SU-DHL-6 (cell line): ENCODE results near the gene LOXL1.

ENCODE experiments used
- H2AFZ ChIP-seq: fragments of 200-600 bp; sonication (generic); 2 replicates; pipeline ENCODE4 v1.6.1; 2014; ENCODE audit warnings: low read depth, mild to moderate bottlenecking, moderate library complexity, mixed read lengths, antibody characterized with exemption, low read length; ENCODE audit not compliant: severe bottlenecking
- H3F3A ChIP-seq: fragments of 200-600 bp; shearing (Covaris generic); 2 replicates; pipeline ENCODE4 v1.6.0; 2016; ENCODE audit warnings: antibody characterized with exemption, mild to moderate bottlenecking; ENCODE audit not compliant: insufficient read depth
- H3K27ac ChIP-seq: fragments of 200-600 bp; sonication (generic); 2 replicates; pipeline ENCODE4 v1.5.1; 2016; ENCODE audit warnings: low read depth, mild to moderate bottlenecking, low read length, moderate library complexity, mixed read lengths
- H3K27me3 ChIP-seq: fragments of 200-600 bp; sonication (generic), shearing (Covaris generic); 2 replicates; pipeline ENCODE4 v1.6.0; 2014; ENCODE audit warnings: mild to moderate bottlenecking, low read length
- H3K36me3 ChIP-seq: fragments of 200-600 bp; sonication (generic); 2 replicates; pipeline ENCODE4 v1.6.1; 2014; ENCODE audit warnings: mild to moderate bottlenecking, low read length, mixed read lengths
- H3K4me2 ChIP-seq: fragments of 300-600, 200-600 bp; shearing (Covaris generic), sonication (generic); 2 replicates; pipeline ENCODE4 v1.6.0; 2014; ENCODE audit warnings: low read length, low read depth, mild to moderate bottlenecking; ENCODE audit not compliant: poor library complexity, severe bottlenecking
- H3K4me3 ChIP-seq: fragments of 200-600 bp; sonication (generic); 2 replicates; pipeline ENCODE4 v1.5.1; 2014; ENCODE audit warnings: antibody characterized with exemption, low read length, mild to moderate bottlenecking, mixed read lengths; ENCODE audit not compliant: insufficient read depth, poor library complexity, severe bottlenecking
- H3K79me2 ChIP-seq: fragments of 200-600 bp; sonication (generic); 2 replicates; pipeline ENCODE4 v1.6.1; 2014; ENCODE audit warnings: mild to moderate bottlenecking, low read length, moderate library complexity; ENCODE audit not compliant: insufficient read depth
- H3K9ac ChIP-seq: fragments of 200-600 bp; sonication (generic); 2 replicates; pipeline ENCODE4 v1.7.0; 2014; ENCODE audit warnings: mild to moderate bottlenecking, low read length
- H3K9me2 ChIP-seq: fragments of 200-600 bp; sonication (generic); replicated peaks from 2 replicates; pipeline ENCODE4 v1.6.1; 2014; ENCODE audit warnings: low read length; ENCODE audit not compliant: insufficient read depth
- H3K9me3 ChIP-seq: fragments of 200-600 bp; sonication (generic); 2 replicates; pipeline ENCODE4 v1.6.1; 2014; ENCODE audit warnings: low read length, mixed read lengths; ENCODE audit not compliant: insufficient read depth
- H4K20me1 ChIP-seq: fragments of 200-600 bp; sonication (generic); 2 replicates; pipeline ENCODE4 v1.6.1; 2014; ENCODE audit warnings: low read depth, mild to moderate bottlenecking, antibody characterized with exemption, low read length, moderate library complexity, mixed read lengths
- EZH2phosphoT487 ChIP-seq: fragments of 200-600 bp; sonication (generic), shearing (Covaris generic); conservative IDR thresholded peaks from 2 replicates; pipeline ENCODE4 v1.6.1; 2018; ENCODE audit warnings: mild to moderate bottlenecking, antibody characterized with exemption, low read length, moderate library complexity, mixed read lengths
- TF ChIP-seq, protein P1 (sequence below): fragments of 200-600 bp; sonication (generic); IDR thresholded peaks from one replicate; pipeline ENCODE4 v1.5.1; 2017; ENCODE audit warnings: antibody characterized with exemption, mild to moderate bottlenecking, low read length, moderate library complexity; ENCODE audit not compliant: insufficient read depth, poor library complexity, severe bottlenecking

LOXL1 gene

GRCh38 chr15:73986776-73987056 lies 60.5 kb downstream of the LOXL1 start:
- H3K27me3 ChIP-seq: no peaks in the 10 kb centered on the region
- no peaks in the 10 kb centered on the region for H3F3A ChIP-seq
- no peak overlapping the region for H3K9ac ChIP-seq
- H3K27ac ChIP-seq: no peak overlapping the region
- H3K9me3 ChIP-seq: no peaks in the 10 kb centered on the region
- H3K9me2 ChIP-seq: no peaks in the 10 kb centered on the region
- H3K4me2 ChIP-seq: no peak overlapping the region
- H3K4me3 ChIP-seq: no peak overlapping the region
- H3K36me3 ChIP-seq: no peaks in the 10 kb centered on the region
- H4K20me1 ChIP-seq: no peaks in the 10 kb centered on the region
- TF ChIP-seq, protein P1, sequence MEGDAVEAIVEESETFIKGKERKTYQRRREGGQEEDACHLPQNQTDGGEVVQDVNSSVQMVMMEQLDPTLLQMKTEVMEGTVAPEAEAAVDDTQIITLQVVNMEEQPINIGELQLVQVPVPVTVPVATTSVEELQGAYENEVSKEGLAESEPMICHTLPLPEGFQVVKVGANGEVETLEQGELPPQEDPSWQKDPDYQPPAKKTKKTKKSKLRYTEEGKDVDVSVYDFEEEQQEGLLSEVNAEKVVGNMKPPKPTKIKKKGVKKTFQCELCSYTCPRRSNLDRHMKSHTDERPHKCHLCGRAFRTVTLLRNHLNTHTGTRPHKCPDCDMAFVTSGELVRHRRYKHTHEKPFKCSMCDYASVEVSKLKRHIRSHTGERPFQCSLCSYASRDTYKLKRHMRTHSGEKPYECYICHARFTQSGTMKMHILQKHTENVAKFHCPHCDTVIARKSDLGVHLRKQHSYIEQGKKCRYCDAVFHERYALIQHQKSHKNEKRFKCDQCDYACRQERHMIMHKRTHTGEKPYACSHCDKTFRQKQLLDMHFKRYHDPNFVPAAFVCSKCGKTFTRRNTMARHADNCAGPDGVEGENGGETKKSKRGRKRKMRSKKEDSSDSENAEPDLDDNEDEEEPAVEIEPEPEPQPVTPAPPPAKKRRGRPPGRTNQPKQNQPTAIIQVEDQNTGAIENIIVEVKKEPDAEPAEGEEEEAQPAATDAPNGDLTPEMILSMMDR: no peak
- H3K79me2 ChIP-seq: no peaks in the 10 kb centered on the region
- no peak overlapping the region for H2AFZ ChIP-seq

- no peaks in the 10 kb centered on the region for H3K27me3 ChIP-seq
Observed at GRCh38 chr15:73987250-73987649, 61.0 kb downstream of the LOXL1 start.

DNA sequence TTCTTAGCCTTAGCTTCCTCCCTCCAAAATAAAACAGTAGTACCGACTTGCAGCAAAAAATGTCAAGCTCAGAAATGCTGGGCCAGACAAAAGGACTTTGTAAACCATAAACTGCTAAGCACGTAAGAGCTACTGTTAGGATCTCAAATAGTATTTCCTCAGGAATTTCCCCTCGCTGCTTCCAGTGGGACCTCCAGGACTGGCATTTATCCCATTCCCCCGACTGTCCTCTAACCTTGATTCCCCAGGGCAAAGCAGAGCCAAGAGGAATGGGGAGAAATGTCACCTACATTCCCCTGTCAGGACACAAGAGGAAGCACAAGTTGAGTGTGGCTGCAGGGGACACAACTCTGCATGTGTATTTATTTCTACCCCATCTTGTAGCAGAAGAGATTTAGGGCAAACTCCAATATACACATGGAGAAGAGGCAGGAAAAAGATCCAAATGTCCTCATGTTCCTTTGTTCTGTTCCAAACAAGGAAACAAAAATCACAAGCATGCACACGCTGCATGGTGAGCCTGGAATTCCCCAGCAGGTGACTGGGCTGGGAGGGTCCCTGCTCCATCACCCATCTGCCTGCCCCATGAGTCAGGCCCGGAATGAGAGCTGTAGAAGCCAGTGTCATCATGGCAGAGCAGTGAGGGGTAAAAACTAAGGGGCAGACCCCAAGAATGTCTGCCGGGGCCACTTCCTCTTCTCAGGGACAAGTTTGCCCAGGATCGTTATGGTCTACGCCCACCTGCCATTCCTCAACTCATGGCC lies 61.6 kb downstream of the LOXL1 start:
- Histone ChIP-seq H3K9ac (no peak overlapping the region), H3K27ac (no peak overlapping the region), H3K9me2 (no peaks in the 10 kb centered on the region), H3K27me3 (no peaks in the 10 kb centered on the region), H3K4me3 (no peak overlapping the region), H3K36me3 (no peaks in the 10 kb centered on the region), H2AFZ (no peak overlapping the region), H3K79me2 (no peaks in the 10 kb centered on the region), H3K4me2 (no peak overlapping the region), H4K20me1 (no peaks in the 10 kb centered on the region), H3K9me3 (no peaks in the 10 kb centered on the region), H3F3A (no peaks in the 10 kb centered on the region)
- TF ChIP-seq EZH2phosphoT487: no peak
- TF ChIP-seq, protein P1: no peak

More at GRCh38 chr15:73987250-73987649, 61.0 kb downstream of the LOXL1 start:
- H3K9me3 ChIP-seq: no peaks in the 10 kb centered on the region
- no peak overlapping the region for H2AFZ ChIP-seq
- no peak overlapping the region for H3K27ac ChIP-seq
- H3F3A ChIP-seq: no peaks in the 10 kb centered on the region
- no peaks in the 10 kb centered on the region for H3K9me2 ChIP-seq
- H3K4me3 ChIP-seq: no peak overlapping the region
- no peak overlapping the region for H3K9ac ChIP-seq
- H3K4me2 ChIP-seq: no peak overlapping the region
- H3K36me3 ChIP-seq: no peaks in the 10 kb centered on the region
- TF ChIP-seq EZH2phosphoT487: no peak
- TF ChIP-seq, protein P1: no peak
- no peaks in the 10 kb centered on the region for H4K20me1 ChIP-seq
- H3K79me2 ChIP-seq: no peaks in the 10 kb centered on the region
